ENCODE data around the gene GPER1.

Gene GPER1

GRCh38 chr7:1085266-1085665, 2.6 kb upstream of the GPER1 start:
- H3K9me3 ChIP-seq (ENCODE audit: insufficient read depth, low read length), result no peaks in the 10 kb centered on the region
- no peak overlapping the region for H3K9ac ChIP-seq (ENCODE audit: insufficient read length, low read depth)
- H3K4me1 ChIP-seq (ENCODE audit: insufficient read depth, insufficient read length), result peaks cover 39% of the 10 kb centered on the region
- DNase-seq (ENCODE audit: low read depth, low spot score), result no peak
- TF ChIP-seq ZNF274 (IDR thresholded peaks at IDR 0.05; ENCODE audit: low read depth, low read length) (no peak), SUZ12 (IDR thresholded peaks at IDR 0.05; ENCODE audit: extremely low read depth, insufficient read depth, insufficient read length) (no peak), YY1 (IDR thresholded peaks at IDR 0.05; ENCODE audit: insufficient read depth, insufficient read length) (no peak)
- no peak overlapping the region for H3K4me3 ChIP-seq (ENCODE audit: insufficient read length, low read depth)
- H3K27me3 ChIP-seq (ENCODE audit: insufficient read depth, insufficient read length), result no peaks in the 10 kb centered on the region
- H3K36me3 ChIP-seq (ENCODE audit: insufficient read depth, insufficient read length, low read length), result peaks cover 25% of the 10 kb centered on the region

GRCh38 chr7:1085910-1086421, 1.9 kb upstream of the GPER1 start:
- no peak for DNase-seq (ENCODE audit: low read depth, low spot score)
- Histone ChIP-seq H3K27me3 (ENCODE audit: insufficient read depth, insufficient read length) (no peaks in the 10 kb centered on the region), H3K36me3 (ENCODE audit: insufficient read depth, insufficient read length, low read length) (peaks cover 32% of the 10 kb centered on the region), H3K4me1 (ENCODE audit: insufficient read depth, insufficient read length) (peaks cover 34% of the 10 kb centered on the region), H3K4me3 (ENCODE audit: insufficient read length, low read depth) (no peak overlapping the region), H3K9me3 (ENCODE audit: insufficient read depth, low read length) (no peaks in the 10 kb centered on the region), H3K9ac (ENCODE audit: insufficient read length, low read depth) (peak overlapping the region; percentile 17)
- no peak for TF ChIP-seq SUZ12 (IDR thresholded peaks at IDR 0.05; ENCODE audit: extremely low read depth, insufficient read depth, insufficient read length)
- no peak for TF ChIP-seq YY1 (IDR thresholded peaks at IDR 0.05; ENCODE audit: insufficient read depth, insufficient read length)
- TF ChIP-seq ZNF274 (IDR thresholded peaks at IDR 0.05; ENCODE audit: low read depth, low read length), result no peak

- DNase-seq (ENCODE audit: low read depth, low spot score), result peak; percentile 61
- peak overlapping the region; percentile 82 for H3K9ac ChIP-seq (ENCODE audit: insufficient read length, low read depth)
- H3K4me3 ChIP-seq (ENCODE audit: insufficient read length, low read depth), result peak overlapping the region; percentile 53
- no peaks in the 10 kb centered on the region for H3K9me3 ChIP-seq (ENCODE audit: insufficient read depth, low read length)
- peaks cover 38% of the 10 kb centered on the region for H3K36me3 ChIP-seq (ENCODE audit: insufficient read depth, insufficient read length, low read length)
- peaks cover 31% of the 10 kb centered on the region for H3K4me1 ChIP-seq (ENCODE audit: insufficient read depth, insufficient read length)
- TF ChIP-seq YY1 (IDR thresholded peaks at IDR 0.05; ENCODE audit: insufficient read depth, insufficient read length) (no peak), ZNF274 (IDR thresholded peaks at IDR 0.05; ENCODE audit: low read depth, low read length) (no peak), SUZ12 (IDR thresholded peaks at IDR 0.05; ENCODE audit: extremely low read depth, insufficient read depth, insufficient read length) (no peak)
- no peaks in the 10 kb centered on the region for H3K27me3 ChIP-seq (ENCODE audit: insufficient read depth, insufficient read length)
These were observed 1.1 kb upstream of the GPER1 start for GRCh38 chr7:1086588-1087464.

DNA sequence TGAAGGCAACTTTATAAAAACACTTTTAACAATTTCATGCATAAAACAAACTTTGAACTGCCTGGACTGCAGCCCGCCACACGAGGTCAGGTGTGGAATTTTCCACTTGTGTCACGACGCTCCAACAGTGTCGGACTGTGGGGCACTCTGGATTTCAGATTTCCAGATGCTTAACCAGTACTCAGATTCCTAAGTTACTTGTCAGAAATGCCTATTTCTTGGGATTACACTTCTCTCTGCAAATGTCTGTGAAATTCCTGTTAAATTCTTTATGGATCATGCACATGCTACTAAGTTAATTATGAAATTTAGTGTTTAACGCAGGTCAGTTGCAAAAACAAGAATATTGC, 473 bp upstream of the GPER1 start:
- Histone ChIP-seq H3K9ac (ENCODE audit: insufficient read length, low read depth) (peak overlapping the region; percentile 82), H3K27me3 (ENCODE audit: insufficient read depth, insufficient read length) (no peaks in the 10 kb centered on the region), H3K9me3 (ENCODE audit: insufficient read depth, low read length) (no peaks in the 10 kb centered on the region), H3K4me1 (ENCODE audit: insufficient read depth, insufficient read length) (peaks cover 26% of the 10 kb centered on the region), H3K36me3 (ENCODE audit: insufficient read depth, insufficient read length, low read length) (peaks cover 41% of the 10 kb centered on the region), H3K4me3 (ENCODE audit: insufficient read length, low read depth) (peak overlapping the region; percentile 53)
- no peak for TF ChIP-seq SUZ12 (IDR thresholded peaks at IDR 0.05; ENCODE audit: extremely low read depth, insufficient read depth, insufficient read length)
- TF ChIP-seq ZNF274 (IDR thresholded peaks at IDR 0.05; ENCODE audit: low read depth, low read length), result no peak
- no peak for TF ChIP-seq YY1 (IDR thresholded peaks at IDR 0.05; ENCODE audit: insufficient read depth, insufficient read length)
- DNase-seq (ENCODE audit: low read depth, low spot score), result no peak

DNA sequence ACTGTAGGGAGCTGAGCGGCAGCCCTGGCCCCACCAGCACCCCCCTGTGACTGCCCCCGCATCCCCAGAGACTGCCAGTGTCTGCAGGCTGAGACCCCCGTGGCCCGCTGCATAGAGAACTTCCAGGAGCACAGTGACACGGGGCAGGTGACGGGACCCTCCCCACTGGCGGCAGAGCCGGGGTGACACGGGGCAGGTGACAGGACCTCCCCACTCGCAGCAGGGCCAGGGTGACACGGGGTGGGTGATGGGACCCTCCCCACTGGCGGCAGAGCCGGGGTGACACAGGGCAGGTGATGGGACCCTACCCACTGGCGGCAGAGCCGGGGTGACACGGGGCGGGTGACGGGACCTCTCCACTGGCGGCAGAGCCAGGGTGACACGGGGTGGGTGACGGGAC, 2.3 kb downstream of the GPER1 start:
- DNase-seq (ENCODE audit: low read depth, low spot score), result no peak
- Histone ChIP-seq H3K4me3 (ENCODE audit: insufficient read length, low read depth) (no peak overlapping the region), H3K36me3 (ENCODE audit: insufficient read depth, insufficient read length, low read length) (peaks cover 52% of the 10 kb centered on the region), H3K4me1 (ENCODE audit: insufficient read depth, insufficient read length) (peaks cover 18% of the 10 kb centered on the region), H3K9ac (ENCODE audit: insufficient read length, low read depth) (no peak overlapping the region), H3K27me3 (ENCODE audit: insufficient read depth, insufficient read length) (no peaks in the 10 kb centered on the region), H3K9me3 (ENCODE audit: insufficient read depth, low read length) (no peaks in the 10 kb centered on the region)
- no peak for TF ChIP-seq ZNF274 (IDR thresholded peaks at IDR 0.05; ENCODE audit: low read depth, low read length)
- TF ChIP-seq YY1 (IDR thresholded peaks at IDR 0.05; ENCODE audit: insufficient read depth, insufficient read length), result no peak
- no peak for TF ChIP-seq SUZ12 (IDR thresholded peaks at IDR 0.05; ENCODE audit: extremely low read depth, insufficient read depth, insufficient read length)

GRCh38 chr7:1090686-1091643, 3.1 kb downstream of the GPER1 start:
- TF ChIP-seq YY1 (IDR thresholded peaks at IDR 0.05; ENCODE audit: insufficient read depth, insufficient read length) (no peak), ZNF274 (IDR thresholded peaks at IDR 0.05; ENCODE audit: low read depth, low read length) (no peak), SUZ12 (IDR thresholded peaks at IDR 0.05; ENCODE audit: extremely low read depth, insufficient read depth, insufficient read length) (no peak)
- Histone ChIP-seq H3K4me1 (ENCODE audit: insufficient read depth, insufficient read length) (peaks cover 18% of the 10 kb centered on the region), H3K9ac (ENCODE audit: insufficient read length, low read depth) (no peak overlapping the region), H3K36me3 (ENCODE audit: insufficient read depth, insufficient read length, low read length) (peaks cover 55% of the 10 kb centered on the region), H3K9me3 (ENCODE audit: insufficient read depth, low read length) (no peaks in the 10 kb centered on the region), H3K27me3 (ENCODE audit: insufficient read depth, insufficient read length) (no peaks in the 10 kb centered on the region), H3K4me3 (ENCODE audit: insufficient read length, low read depth) (no peak overlapping the region)
- no peak for DNase-seq (ENCODE audit: low read depth, low spot score)

Measured in NT2/D1 (cell line).